Measurements from ENCODE around the gene IFIT1.

The IFIT1 gene

DNA sequence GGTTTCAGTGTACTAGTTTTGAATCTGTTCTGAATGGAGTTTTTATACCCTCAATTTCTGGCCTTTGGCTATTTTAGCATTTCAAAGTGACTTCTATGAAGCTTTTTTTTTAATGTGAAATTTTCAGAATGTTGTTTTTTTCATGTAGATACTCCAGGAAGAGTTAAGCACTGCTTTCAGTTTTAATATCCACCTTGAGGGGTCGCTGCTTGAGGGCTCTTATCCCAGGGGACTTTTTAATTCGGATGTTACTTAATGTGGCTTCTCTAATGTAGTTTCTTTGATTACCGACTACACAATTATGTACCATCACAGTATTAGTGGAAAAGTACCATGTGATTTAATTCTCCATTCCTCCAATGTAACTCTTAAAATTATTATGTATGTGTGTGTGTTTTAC lies 27.1 kb downstream of the IFIT1 start:
- ChIA-PET CTCF (interaction anchor here (1.1 to 2.3 kb wide), 4 partner anchors 11 to 50 kb away, joined by 3 to 11 read pairs (median 4); no protein-coding TSS in a partner anchor), POLR2A (no interaction called here)
- TF ChIP-seq CTCF (IDR thresholded peaks at IDR 0.05; ENCODE audit: control extremely low read depth, extremely low read depth, low read depth, missing control alignments): no peak
- DNase-seq (ENCODE audit: extremely low spot score): no peak

DNA sequence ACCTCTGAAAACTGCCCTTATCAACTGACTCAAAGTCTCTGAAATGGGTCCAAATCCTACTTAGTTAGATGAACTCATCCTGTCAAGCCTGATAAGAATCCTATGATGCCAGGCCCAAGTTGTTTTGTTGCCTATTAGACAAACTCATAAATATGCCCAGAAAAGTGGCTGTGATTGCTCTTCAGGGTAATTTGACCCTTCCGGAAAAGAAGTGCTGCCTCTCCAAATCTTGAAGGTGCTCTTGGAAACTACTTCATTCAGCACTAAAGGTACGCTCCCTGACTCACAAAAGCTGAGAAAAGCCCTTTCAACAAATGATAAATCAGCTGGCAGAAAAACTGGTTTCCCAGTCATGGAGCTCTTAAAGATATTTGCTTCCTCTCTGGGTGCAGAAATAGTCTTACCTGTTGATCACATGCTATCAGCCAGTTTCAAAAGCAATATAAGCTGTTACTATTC lies 28.6 kb downstream of the IFIT1 start:
- ChIA-PET POLR2A (no interaction called here), CTCF (no interaction called here)
- DNase-seq (ENCODE audit: extremely low spot score): no peak
- TF ChIP-seq CTCF (IDR thresholded peaks at IDR 0.05; ENCODE audit: control extremely low read depth, extremely low read depth, low read depth, missing control alignments): no peak

- ChIA-PET POLR2A (no interaction called here), CTCF (no interaction called here)
- TF ChIP-seq CTCF (IDR thresholded peaks at IDR 0.05; ENCODE audit: control extremely low read depth, extremely low read depth, low read depth, missing control alignments): no peak
- DNase-seq (ENCODE audit: extremely low spot score): no peak
These were observed 32.6 kb downstream of the IFIT1 start for GRCh38 chr10:89425000-89425399.

- peak; percentile 44 for DNase-seq (ENCODE audit: extremely low spot score)
- CTCF ChIA-PET: interaction anchor here (0.6 kb wide), 1 partner anchor 10 kb away, joined by 3 read pairs; no protein-coding TSS in a partner anchor
- POLR2A ChIA-PET: no interaction called here
- peak; percentile 79 for TF ChIP-seq CTCF (IDR thresholded peaks at IDR 0.05; ENCODE audit: control extremely low read depth, extremely low read depth, low read depth, missing control alignments)
These were observed 33.9 kb downstream of the IFIT1 start for GRCh38 chr10:89426230-89426868.

- POLR2A ChIA-PET: no interaction called here
- CTCF ChIA-PET: interaction anchor here (1.0 to 2.0 kb wide), 3 partner anchors 9 to 135 kb away, joined by 4 to 6 read pairs (median 5); no protein-coding TSS in a partner anchor
- DNase-seq (ENCODE audit: extremely low spot score): no peak
- TF ChIP-seq CTCF (IDR thresholded peaks at IDR 0.05; ENCODE audit: control extremely low read depth, extremely low read depth, low read depth, missing control alignments): no peak
These were observed 35.2 kb downstream of the IFIT1 start for GRCh38 chr10:89427629-89428028.

DNA sequence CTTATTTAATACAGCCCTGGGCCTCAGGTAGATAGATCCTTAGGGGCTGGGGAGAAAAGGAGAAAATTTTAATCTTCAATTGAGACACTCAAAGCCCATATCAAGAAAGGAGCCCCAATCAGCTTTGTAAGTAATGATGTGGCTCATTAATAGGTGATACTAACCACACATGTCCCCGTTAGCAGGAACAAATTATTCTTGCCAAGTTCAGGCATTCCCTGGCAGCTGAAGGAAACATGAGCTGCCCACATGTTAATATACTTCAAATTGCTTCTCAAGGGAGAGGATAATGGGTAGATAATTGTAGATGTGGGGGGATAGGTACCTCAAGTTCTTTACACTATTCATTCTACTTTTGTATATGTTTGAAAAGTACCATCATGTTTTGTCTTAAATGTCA lies 36.5 kb downstream of the IFIT1 start:
- TF ChIP-seq CTCF (IDR thresholded peaks at IDR 0.05; ENCODE audit: control extremely low read depth, extremely low read depth, low read depth, missing control alignments): no peak
- POLR2A ChIA-PET: no interaction called here
- no peak for DNase-seq (ENCODE audit: extremely low spot score)
- CTCF ChIA-PET: interaction anchor here (1.0 to 2.0 kb wide), 3 partner anchors 8 to 134 kb away, joined by 4 to 6 read pairs (median 5); no protein-coding TSS in a partner anchor

All from GM10248 (cell line).